Trophoblast cell (in vitro differentiated cells and primary cell): ENCODE data around the gene CHCHD10.

Experiments
- DNase-seq, 2 donors: peaks; one replicate each; pipeline ENCODE4 v3.0.0-alpha.2; 2016
- H2AFZ ChIP-seq: 2 replicates; pipeline ENCODE4 v1.6.1; 2013; ENCODE audit warnings: low read length, moderate library complexity, mild to moderate bottlenecking; ENCODE audit not compliant: insufficient read depth, poor library complexity
- H2AK5ac ChIP-seq: 2 replicates; pipeline ENCODE4 v1.6.1; 2013; ENCODE audit warnings: mild to moderate bottlenecking, low read length
- H2BK120ac ChIP-seq: 2 replicates; pipeline ENCODE4 v1.6.1; 2013; ENCODE audit warnings: low read length, mild to moderate bottlenecking, moderate library complexity; ENCODE audit not compliant: insufficient read depth, poor library complexity
- H2BK12ac ChIP-seq: 2 replicates; pipeline ENCODE4 v1.6.1; 2013; ENCODE audit warnings: mild to moderate bottlenecking, low read length, moderate library complexity
- H2BK5ac ChIP-seq: 2 replicates; pipeline ENCODE4 v1.6.1; 2013; ENCODE audit warnings: low read length, low read depth, moderate library complexity, mild to moderate bottlenecking; ENCODE audit not compliant: poor library complexity
- H3K14ac ChIP-seq: 2 replicates; pipeline ENCODE4 v1.6.1; 2013; ENCODE audit warnings: mild to moderate bottlenecking, low read length
- H3K18ac ChIP-seq: 2 replicates; pipeline ENCODE4 v1.6.1; 2013; ENCODE audit warnings: mild to moderate bottlenecking, low read length
- H3K23ac ChIP-seq: 2 replicates; pipeline ENCODE4 v1.6.1; 2013; ENCODE audit warnings: low read length
- H3K27ac ChIP-seq: 2 replicates; pipeline ENCODE4 v1.5.1; 2013; ENCODE audit warnings: low read depth, mild to moderate bottlenecking, inconsistent platforms, low read length, moderate library complexity
- H3K27me3 ChIP-seq: 2 replicates; pipeline ENCODE4 v1.6.1; 2013; ENCODE audit warnings: inconsistent platforms, mild to moderate bottlenecking, low read length, moderate library complexity; ENCODE audit not compliant: insufficient read depth
- H3K36me3 ChIP-seq, 2 experiments: 1 replicate in 1 of 2; 2 replicates in 1 of 2; pipeline ENCODE4 v1.6.1; 2013; ENCODE audit warnings: low read length in 2 of 2, mild to moderate bottlenecking in 2 of 2, moderate library complexity in 1 of 2; ENCODE audit not compliant: insufficient read depth in 2 of 2, control insufficient read depth in 1 of 2
- H3K4ac ChIP-seq: 2 replicates; pipeline ENCODE4 v1.6.1; 2013; ENCODE audit warnings: low read depth, mild to moderate bottlenecking, low read length, moderate library complexity
- H3K4me1 ChIP-seq, 2 experiments: 1 replicate in 1 of 2; 2 replicates in 1 of 2; pipeline ENCODE4 v1.6.1; 2013; ENCODE audit warnings: low read length in 2 of 2, mild to moderate bottlenecking in 2 of 2, moderate library complexity in 1 of 2; ENCODE audit not compliant: insufficient read depth in 2 of 2, control insufficient read depth in 1 of 2
- H3K4me2 ChIP-seq: 2 replicates; pipeline ENCODE4 v1.6.1; 2013; ENCODE audit warnings: inconsistent platforms, mild to moderate bottlenecking, low read length, moderate library complexity
- H3K4me3 ChIP-seq: 2 replicates; pipeline ENCODE4 v1.5.1; 2013; ENCODE audit warnings: mild to moderate bottlenecking, low read depth, low read length, inconsistent platforms
- H3K79me1 ChIP-seq: one replicate; pipeline ENCODE4 v1.6.1; 2013; ENCODE audit warnings: low read length
- H3K79me2 ChIP-seq: 2 replicates; pipeline ENCODE4 v1.6.1; 2013; ENCODE audit warnings: low read length, mild to moderate bottlenecking; ENCODE audit not compliant: control insufficient read depth, insufficient read depth, poor library complexity
- H3K9ac ChIP-seq: 2 replicates; pipeline ENCODE4 v1.6.1; 2013; ENCODE audit warnings: mild to moderate bottlenecking, low read length
- H3K9me3 ChIP-seq: 2 replicates; pipeline ENCODE4 v1.6.1; 2013; ENCODE audit warnings: low read depth, mild to moderate bottlenecking, control low read depth, inconsistent platforms, low read length; ENCODE audit not compliant: insufficient read depth
- H4K12ac ChIP-seq: 2 replicates; pipeline ENCODE4 v1.6.1; 2013; ENCODE audit warnings: low read depth, mild to moderate bottlenecking, low read length, moderate library complexity
- H4K8ac ChIP-seq: 2 replicates; pipeline ENCODE4 v1.6.1; 2013; ENCODE audit warnings: low read depth, mild to moderate bottlenecking, low read length, moderate library complexity
- H4K91ac ChIP-seq: one replicate; pipeline ENCODE4 v1.6.1; 2013; ENCODE audit warnings: low read depth, mild to moderate bottlenecking, low read length, moderate library complexity
- WGBS: extraction: QIAGEN DNeasy Blood & Tissue Kit; methylation state at CpG from one replicate; pipeline ENCODE4 v1.1.7; 2013; ENCODE audit warnings: missing lambda C conversion rate; ENCODE audit not compliant: insufficient read length, insufficient coverage; ENCODE audit errors: extremely low coverage; 5-methylcytosine and 5-hydroxymethylcytosine counted together

Gene CHCHD10

DNA sequence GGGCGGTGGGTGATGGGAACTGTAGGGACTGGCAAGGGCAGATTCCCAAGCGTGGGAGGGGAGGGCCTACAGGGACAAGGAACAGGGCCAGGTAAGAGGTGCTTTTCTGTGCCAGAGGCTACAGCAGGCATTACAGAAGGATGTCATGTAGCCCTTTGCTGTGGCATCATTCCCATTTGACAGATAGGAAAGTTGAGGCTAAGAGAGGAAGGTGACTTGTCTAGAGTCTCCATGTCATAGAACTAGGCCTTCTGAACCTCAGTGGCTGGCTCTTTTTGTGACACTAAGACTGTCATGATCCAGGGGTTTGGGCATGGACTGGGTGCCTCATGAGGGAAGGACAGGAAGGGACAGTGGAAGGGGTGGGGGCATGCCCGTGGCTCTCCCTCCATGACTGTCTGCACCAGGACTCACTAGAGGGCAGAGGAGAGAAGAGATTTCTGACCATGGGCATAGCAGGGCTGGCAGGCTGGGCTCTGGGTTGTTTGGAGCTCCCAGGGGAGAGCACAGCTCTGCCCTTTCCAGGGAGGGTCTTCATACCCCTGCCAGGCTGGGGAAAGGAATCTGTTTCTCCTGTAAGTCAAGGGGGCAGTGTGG lies 8.1 kb upstream of the CHCHD10 start:
- Histone ChIP-seq H3K14ac (no peak overlapping the region), H3K79me1 (peaks cover 12% of the 10 kb centered on the region), H3K27me3 (peaks cover 4% of the 10 kb centered on the region), H2BK120ac (no peak overlapping the region), H2BK12ac (peak overlapping the region; percentile 7), H3K9ac (no peak overlapping the region), H3K9me3 (no peaks in the 10 kb centered on the region), H3K79me2 (peaks cover 2% of the 10 kb centered on the region), H3K23ac (no peak overlapping the region), H3K4me2 (no peak overlapping the region), H2AK5ac (no peak overlapping the region), H2AFZ (no peak overlapping the region), H4K91ac (no peak overlapping the region), H4K12ac (no peak overlapping the region), H3K4me3 (no peak overlapping the region), H3K27ac (no peak overlapping the region), H3K4ac (no peak overlapping the region), H3K4me1 (peaks cover 27% of the 10 kb centered on the region in 2 experiments), H3K36me3 (no peaks in the 10 kb centered on the region), H4K8ac (no peak overlapping the region), H2BK5ac (no peak overlapping the region), H3K18ac (no peak overlapping the region)
- no CpG with 5 or more reads among the region's 3 CpGs for WGBS
- no peak for DNase-seq

DNA sequence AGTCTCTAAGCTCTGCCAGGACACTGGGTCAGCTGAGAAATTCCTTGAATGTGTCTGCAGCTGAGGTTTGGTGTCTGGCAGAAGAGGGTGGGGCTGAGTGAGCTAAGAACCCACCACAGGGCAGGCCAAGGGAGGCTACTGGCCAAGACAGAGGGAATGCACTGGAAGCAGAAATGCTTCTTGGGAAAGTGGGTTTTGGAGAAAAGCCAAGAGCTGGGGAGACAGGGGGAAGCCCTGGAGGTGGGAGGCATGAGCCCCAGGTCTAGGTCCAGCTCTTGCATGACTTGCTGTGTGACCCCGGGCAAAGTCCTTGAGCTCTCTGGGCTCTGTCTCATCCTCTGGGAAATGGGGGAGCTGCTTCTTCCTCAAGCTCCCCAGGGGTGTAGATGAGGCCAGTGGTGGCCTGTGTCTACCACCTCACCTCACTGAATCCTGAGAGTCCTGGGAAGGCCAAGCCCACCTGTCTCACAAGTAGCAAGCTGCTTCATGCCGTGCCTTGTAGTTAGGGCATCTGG lies 7.2 kb upstream of the CHCHD10 start:
- Histone ChIP-seq H3K9me3 (no peaks in the 10 kb centered on the region), H3K4me1 (peaks cover 27% of the 10 kb centered on the region in 2 experiments), H3K27ac (no peak overlapping the region), H3K4ac (no peak overlapping the region), H2BK120ac (no peak overlapping the region), H3K9ac (no peak overlapping the region), H3K4me2 (peak overlapping the region; percentile 0), H4K12ac (no peak overlapping the region), H3K4me3 (no peak overlapping the region), H3K27me3 (peaks cover 4% of the 10 kb centered on the region), H4K91ac (peak overlapping the region; percentile 2), H4K8ac (no peak overlapping the region), H3K23ac (no peak overlapping the region), H2BK5ac (no peak overlapping the region), H3K14ac (peak overlapping the region; percentile 8), H3K18ac (peak overlapping the region; percentile 12), H2BK12ac (no peak overlapping the region), H2AFZ (no peak overlapping the region), H3K36me3 (no peaks in the 10 kb centered on the region), H2AK5ac (no peak overlapping the region), H3K79me2 (peaks cover 2% of the 10 kb centered on the region), H3K79me1 (peaks cover 12% of the 10 kb centered on the region)
- DNase-seq: no peak
- WGBS: no CpG with 5 or more reads among the region's 2 CpGs

DNA sequence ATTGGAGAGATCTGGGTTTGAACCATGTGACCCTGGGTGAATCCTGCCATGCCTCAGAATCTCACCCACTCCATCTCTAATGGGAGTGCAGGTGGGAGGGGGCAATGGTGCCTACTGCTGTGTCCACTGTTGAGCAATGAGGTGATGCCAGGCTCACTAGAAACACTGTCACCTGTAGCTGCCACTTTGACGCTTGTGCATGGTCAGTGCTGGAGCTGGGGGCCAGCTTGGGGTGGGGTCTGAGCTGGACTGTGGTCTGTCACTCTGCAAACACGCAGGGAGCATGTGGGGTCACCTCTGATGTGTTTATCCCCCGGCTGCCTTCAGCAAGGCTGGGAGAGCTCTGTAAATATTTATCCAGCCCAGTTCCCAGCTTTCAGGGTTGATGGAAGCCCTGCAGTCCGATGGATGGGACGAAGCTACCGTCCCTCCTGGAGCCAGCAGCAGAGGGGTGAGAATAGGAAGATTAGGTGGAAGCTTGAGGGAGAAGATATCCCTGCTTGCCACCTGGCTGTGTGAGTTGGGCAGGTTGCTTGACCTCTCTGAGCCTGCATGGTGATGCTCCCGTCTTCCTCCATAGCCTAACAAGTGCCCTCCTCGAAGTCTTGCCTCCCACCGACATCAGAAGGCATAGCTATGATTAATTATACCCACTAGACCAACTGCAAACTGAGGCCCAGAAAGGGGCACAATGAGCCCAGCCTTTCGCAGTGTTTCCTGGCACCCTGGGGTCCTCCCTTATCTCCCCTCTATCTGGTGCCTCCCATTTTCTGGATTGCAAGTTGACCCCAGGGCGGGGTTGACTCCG lies 6.5 kb upstream of the CHCHD10 start:
- peaks cover 2% of the 10 kb centered on the region for H3K79me2 ChIP-seq
- H3K14ac ChIP-seq: no peak overlapping the region
- no peaks in the 10 kb centered on the region for H3K9me3 ChIP-seq
- no peak overlapping the region for H3K23ac ChIP-seq
- H2BK120ac ChIP-seq: no peak overlapping the region
- H3K79me1 ChIP-seq: peaks cover 12% of the 10 kb centered on the region
- H3K4ac ChIP-seq: no peak overlapping the region
- no peak overlapping the region for H4K91ac ChIP-seq
- peak overlapping the region; percentile 0 for H3K4me2 ChIP-seq
- no peak for DNase-seq
- no CpG with 5 or more reads among the region's 12 CpGs for WGBS
- peaks cover 4% of the 10 kb centered on the region for H3K27me3 ChIP-seq
- H3K36me3 ChIP-seq: no peaks in the 10 kb centered on the region
- H2AK5ac ChIP-seq: peak overlapping the region; percentile 28
- no peak overlapping the region for H3K18ac ChIP-seq
- H3K27ac ChIP-seq: no peak overlapping the region
- peak overlapping the region; percentile 28 for H2BK12ac ChIP-seq
- H3K9ac ChIP-seq: no peak overlapping the region
- H2BK5ac ChIP-seq: no peak overlapping the region
- H3K4me1 ChIP-seq: peaks cover 27% of the 10 kb centered on the region in 2 experiments
- H3K4me3 ChIP-seq: no peak overlapping the region
- no peak overlapping the region for H4K12ac ChIP-seq
- no peak overlapping the region for H4K8ac ChIP-seq
- peak overlapping the region; percentile 13 for H2AFZ ChIP-seq

DNA sequence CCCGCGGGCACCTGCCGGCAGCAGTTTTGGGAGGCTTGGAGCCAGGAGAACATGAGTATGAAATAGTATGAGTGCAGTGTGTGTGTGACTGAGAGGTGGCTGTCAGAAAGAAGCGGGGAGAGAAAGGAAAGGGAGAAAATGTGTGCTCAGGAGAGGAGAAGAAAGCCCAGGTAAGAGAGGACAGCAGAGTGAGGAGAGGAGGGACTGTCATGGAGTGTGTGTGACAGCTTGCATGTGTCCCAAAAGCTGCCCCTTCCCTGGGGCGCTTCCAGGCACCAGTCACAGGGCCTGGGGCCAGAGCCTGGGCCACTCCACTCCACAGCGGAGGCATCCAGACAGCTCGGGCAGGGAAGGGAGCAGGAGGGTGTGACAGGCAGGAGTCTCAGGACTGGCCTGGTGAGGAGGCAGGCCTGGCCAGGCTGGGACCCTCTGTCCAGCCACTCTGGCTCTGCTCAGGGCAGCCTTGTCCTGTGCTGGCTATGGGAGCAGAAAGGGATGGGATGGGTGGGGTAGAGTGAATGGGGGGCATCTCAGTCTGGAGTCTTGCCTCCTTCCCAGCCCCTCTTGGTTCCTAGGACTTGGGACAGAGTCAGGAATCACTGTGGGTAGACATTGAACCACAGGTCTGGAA lies 5.8 kb upstream of the CHCHD10 start:
- Histone ChIP-seq H2AFZ (no peak overlapping the region), H2BK120ac (no peak overlapping the region), H3K27ac (no peak overlapping the region), H4K91ac (no peak overlapping the region), H3K14ac (no peak overlapping the region), H2BK5ac (no peak overlapping the region), H3K9ac (no peak overlapping the region), H2AK5ac (no peak overlapping the region), H3K23ac (no peak overlapping the region), H3K27me3 (peaks cover 4% of the 10 kb centered on the region), H4K8ac (no peak overlapping the region), H3K4me1 (peaks cover 27% of the 10 kb centered on the region in 2 experiments), H3K79me1 (peaks cover 12% of the 10 kb centered on the region), H3K18ac (no peak overlapping the region), H2BK12ac (no peak overlapping the region), H3K79me2 (peaks cover 2% of the 10 kb centered on the region), H3K4ac (no peak overlapping the region), H3K36me3 (no peaks in the 10 kb centered on the region), H3K9me3 (no peaks in the 10 kb centered on the region), H3K4me3 (peak overlapping the region; percentile 66), H4K12ac (no peak overlapping the region), H3K4me2 (peak overlapping the region; percentile 79)
- WGBS: no CpG with 5 or more reads among the region's 7 CpGs
- DNase-seq: peak; percentile 14 to 48
